ENCODE measurements around the gene INTS3.
"Not testable (repeated sequence)": the region's sequence is repeated elsewhere in the genome, so short reads cannot be mapped to it uniquely, and the experiment has no call there.

INTS3 gene

DNA sequence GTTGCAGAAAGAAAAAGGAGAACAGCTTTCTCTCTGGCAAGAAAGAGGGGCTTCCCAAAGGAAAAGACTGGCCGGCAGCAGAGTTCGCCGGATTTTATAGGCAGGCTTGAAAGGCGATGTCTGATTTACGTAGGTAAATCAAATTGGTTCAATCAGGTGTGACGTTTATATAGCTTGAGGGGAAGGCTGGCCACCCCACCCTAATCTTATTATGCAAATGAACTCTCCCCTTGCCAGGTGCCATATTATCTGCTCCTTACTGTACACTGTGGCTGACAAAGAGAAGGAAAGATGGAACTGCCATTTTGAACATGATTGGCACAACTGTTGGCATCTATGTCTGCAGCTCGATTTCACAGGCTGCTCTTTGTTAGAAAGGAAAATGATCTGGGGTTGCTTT lies 16.8 kb upstream of the INTS3 start:
- no peaks in the 10 kb centered on the region for H3K79me2 ChIP-seq (ENCODE audit: insufficient read depth, low read length)
- H3K4me3 ChIP-seq (ENCODE audit: low read length, poor library complexity, severe bottlenecking): no peak overlapping the region
- H4K20me1 ChIP-seq (ENCODE audit: insufficient read depth, low read length, poor library complexity, severe bottlenecking): no peaks in the 10 kb centered on the region
- no peaks in the 10 kb centered on the region for H3K27me3 ChIP-seq (ENCODE audit: insufficient read depth, low read length, poor library complexity, severe bottlenecking)
- H3K4me2 ChIP-seq (ENCODE audit: low read depth, low read length, poor library complexity, severe bottlenecking): no peak overlapping the region
- H3K36me3 ChIP-seq (ENCODE audit: insufficient read depth, low read length): no peaks in the 10 kb centered on the region
- H3F3A ChIP-seq (ENCODE audit: low read depth): no peaks in the 10 kb centered on the region
- TF ChIP-seq EZH2phosphoT487 (IDR thresholded peaks at IDR 0.05; ENCODE audit: borderline replicate concordance): no peak
- TF ChIP-seq CTCF (conservative IDR thresholded peaks at IDR 0.05; ENCODE audit: low read length): no peak
- no peak overlapping the region for H3K9ac ChIP-seq (ENCODE audit: low read depth, low read length, poor library complexity, severe bottlenecking)
- H3K4me1 ChIP-seq (ENCODE audit: insufficient read depth, low read length, poor library complexity, severe bottlenecking): peaks cover 3% of the 10 kb centered on the region
- H3K9me3 ChIP-seq (ENCODE audit: insufficient read depth, low read depth, low read length): no peaks in the 10 kb centered on the region
- no peak overlapping the region for H2AFZ ChIP-seq (ENCODE audit: low read length)
- no peaks in the 10 kb centered on the region for H3K9me2 ChIP-seq (replicated peaks; ENCODE audit: low read depth, low read length)

DNA sequence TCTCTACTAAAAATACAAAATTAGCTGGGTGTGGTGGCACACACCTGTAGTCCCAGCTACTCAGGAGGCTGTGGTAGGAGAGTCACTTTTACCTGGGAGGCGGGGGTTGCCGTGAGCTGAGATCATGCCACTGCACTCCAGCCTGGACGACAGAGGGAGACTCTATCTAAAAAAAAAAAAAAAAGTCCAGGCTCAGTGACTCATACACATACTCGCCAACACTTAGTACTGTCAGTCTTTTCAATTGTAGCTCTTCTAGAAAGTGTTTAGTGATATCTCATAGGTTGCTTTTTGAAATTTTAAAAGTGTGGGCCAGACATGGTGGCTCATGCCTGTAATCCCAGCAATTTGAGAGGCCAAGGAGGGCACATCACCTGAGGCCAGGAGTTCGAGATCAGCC lies 11.6 kb upstream of the INTS3 start:
- H3K4me2 ChIP-seq (ENCODE audit: low read depth, low read length, poor library complexity, severe bottlenecking); H2AFZ ChIP-seq (ENCODE audit: low read length); H3K36me3 ChIP-seq (ENCODE audit: insufficient read depth, low read length); H4K20me1 ChIP-seq (ENCODE audit: insufficient read depth, low read length, poor library complexity, severe bottlenecking); H3K9me3 ChIP-seq (ENCODE audit: insufficient read depth, low read depth, low read length); H3K9me2 ChIP-seq (replicated peaks; ENCODE audit: low read depth, low read length); H3K4me1 ChIP-seq (ENCODE audit: insufficient read depth, low read length, poor library complexity, severe bottlenecking); H3K9ac ChIP-seq (ENCODE audit: low read depth, low read length, poor library complexity, severe bottlenecking); H3K27me3 ChIP-seq (ENCODE audit: insufficient read depth, low read length, poor library complexity, severe bottlenecking); H3K4me3 ChIP-seq (ENCODE audit: low read length, poor library complexity, severe bottlenecking); H3K79me2 ChIP-seq (ENCODE audit: insufficient read depth, low read length); H3F3A ChIP-seq (ENCODE audit: low read depth): not testable (repeated sequence)

- Histone ChIP-seq H3F3A (ENCODE audit: low read depth) (no peaks in the 10 kb centered on the region), H4K20me1 (ENCODE audit: insufficient read depth, low read length, poor library complexity, severe bottlenecking) (no peaks in the 10 kb centered on the region), H2AFZ (ENCODE audit: low read length) (no peak overlapping the region), H3K9ac (ENCODE audit: low read depth, low read length, poor library complexity, severe bottlenecking) (no peak overlapping the region), H3K9me2 (replicated peaks; ENCODE audit: low read depth, low read length) (no peaks in the 10 kb centered on the region), H3K4me2 (ENCODE audit: low read depth, low read length, poor library complexity, severe bottlenecking) (no peak overlapping the region), H3K4me1 (ENCODE audit: insufficient read depth, low read length, poor library complexity, severe bottlenecking) (no peaks in the 10 kb centered on the region), H3K27me3 (ENCODE audit: insufficient read depth, low read length, poor library complexity, severe bottlenecking) (no peaks in the 10 kb centered on the region), H3K36me3 (ENCODE audit: insufficient read depth, low read length) (no peaks in the 10 kb centered on the region), H3K79me2 (ENCODE audit: insufficient read depth, low read length) (no peaks in the 10 kb centered on the region), H3K9me3 (ENCODE audit: insufficient read depth, low read depth, low read length) (no peaks in the 10 kb centered on the region), H3K4me3 (ENCODE audit: low read length, poor library complexity, severe bottlenecking) (no peak overlapping the region)
- TF ChIP-seq CTCF (conservative IDR thresholded peaks at IDR 0.05; ENCODE audit: low read length) (no peak), EZH2phosphoT487 (IDR thresholded peaks at IDR 0.05; ENCODE audit: borderline replicate concordance) (no peak)
These were observed 10.5 kb upstream of the INTS3 start for GRCh38 chr1:153717330-153717729.

GRCh38 chr1:153723687-153724086 lies 4.2 kb upstream of the INTS3 start:
- no peaks in the 10 kb centered on the region for H3K36me3 ChIP-seq (ENCODE audit: insufficient read depth, low read length)
- peaks cover 3% of the 10 kb centered on the region for H3K4me1 ChIP-seq (ENCODE audit: insufficient read depth, low read length, poor library complexity, severe bottlenecking)
- no peak overlapping the region for H3K4me2 ChIP-seq (ENCODE audit: low read depth, low read length, poor library complexity, severe bottlenecking)
- peaks cover 7% of the 10 kb centered on the region for H3K79me2 ChIP-seq (ENCODE audit: insufficient read depth, low read length)
- no peaks in the 10 kb centered on the region for H3K9me3 ChIP-seq (ENCODE audit: insufficient read depth, low read depth, low read length)
- H4K20me1 ChIP-seq (ENCODE audit: insufficient read depth, low read length, poor library complexity, severe bottlenecking): no peaks in the 10 kb centered on the region
- no peak overlapping the region for H3K4me3 ChIP-seq (ENCODE audit: low read length, poor library complexity, severe bottlenecking)
- TF ChIP-seq CTCF (conservative IDR thresholded peaks at IDR 0.05; ENCODE audit: low read length): no peak
- TF ChIP-seq EZH2phosphoT487 (IDR thresholded peaks at IDR 0.05; ENCODE audit: borderline replicate concordance): no peak
- H3F3A ChIP-seq (ENCODE audit: low read depth): no peaks in the 10 kb centered on the region
- no peaks in the 10 kb centered on the region for H3K27me3 ChIP-seq (ENCODE audit: insufficient read depth, low read length, poor library complexity, severe bottlenecking)
- no peak overlapping the region for H3K9ac ChIP-seq (ENCODE audit: low read depth, low read length, poor library complexity, severe bottlenecking)
- no peaks in the 10 kb centered on the region for H3K9me2 ChIP-seq (replicated peaks; ENCODE audit: low read depth, low read length)
- H2AFZ ChIP-seq (ENCODE audit: low read length): no peak overlapping the region

DNA sequence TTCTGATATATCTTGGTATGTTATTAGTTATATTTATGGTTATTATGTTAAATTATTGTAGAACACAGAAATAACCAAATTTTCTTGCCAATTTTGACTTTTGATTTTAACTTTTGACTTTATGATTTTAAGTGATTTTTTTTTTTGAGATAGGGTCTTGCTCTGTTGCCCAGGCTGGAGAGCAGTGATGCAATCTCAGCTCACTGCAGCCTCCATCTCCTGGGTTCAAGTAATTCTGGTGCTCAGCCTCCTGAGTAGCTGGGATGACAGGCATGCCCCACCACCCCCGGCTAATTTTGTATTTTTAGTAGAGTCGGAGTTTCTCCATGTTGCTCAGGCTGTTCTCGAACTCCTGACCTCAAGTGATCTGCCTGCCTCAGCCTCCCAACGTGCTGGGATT lies 3.2 kb upstream of the INTS3 start:
- not testable (repeated sequence) for H3K36me3 ChIP-seq (ENCODE audit: insufficient read depth, low read length); H2AFZ ChIP-seq (ENCODE audit: low read length); H3F3A ChIP-seq (ENCODE audit: low read depth); H4K20me1 ChIP-seq (ENCODE audit: insufficient read depth, low read length, poor library complexity, severe bottlenecking); H3K9ac ChIP-seq (ENCODE audit: low read depth, low read length, poor library complexity, severe bottlenecking); H3K9me2 ChIP-seq (replicated peaks; ENCODE audit: low read depth, low read length); H3K9me3 ChIP-seq (ENCODE audit: insufficient read depth, low read depth, low read length); H3K27me3 ChIP-seq (ENCODE audit: insufficient read depth, low read length, poor library complexity, severe bottlenecking); H3K4me3 ChIP-seq (ENCODE audit: low read length, poor library complexity, severe bottlenecking); H3K4me1 ChIP-seq (ENCODE audit: insufficient read depth, low read length, poor library complexity, severe bottlenecking); H3K4me2 ChIP-seq (ENCODE audit: low read depth, low read length, poor library complexity, severe bottlenecking)
- H3K79me2 ChIP-seq (ENCODE audit: insufficient read depth, low read length): peaks cover 16% of the 10 kb centered on the region
